ENCODE measurements around the gene HOXB9. TPM values are rescaled to one million over a fixed set of nuclear protein-coding genes. Genes with fewer than 3 reads are reported as not detected.

The HOXB9 gene
- total and polyA plus RNA-seq, 2 of the 13 experiments (the other 11 are each of a cell fraction or from before 2014, with no cell fraction given) = not detected

- no peak for FAIRE-seq
- ChIA-PET POLR2A (no interaction called here), CTCF (ENCODE audit: low intra/inter-chr PET ratio, low total read pairs) (no interaction called here)
- in situ Hi-C loops (cut with HindIII; ENCODE audit: extremely low pct_ligation_motif_present, low pct_unique_long_range_greater_than_20kb) = no loop called here
- Histone ChIP-seq H3K9me3 (ENCODE audit: low read length) (no peaks in the 10 kb centered on the region), H3K79me2 (ENCODE audit: insufficient read depth, low read length) (no peaks in the 10 kb centered on the region), H4K20me1 (ENCODE audit: insufficient read depth, low read length) (peaks cover 4% of the 10 kb centered on the region; the same call in 1 of the 2 replicates), H3K36me3 (replicated peaks in 1 of 2; ENCODE audit: control insufficient read depth in 1 of 2, insufficient read depth in 2 of 2, low read length in 2 of 2) (no peaks in the 10 kb centered on the region), H3K27ac (ENCODE audit: extremely low read length, insufficient read depth, low read length) (no peak overlapping the region), H3K9ac (ENCODE audit: insufficient read depth, low read depth, low read length) (no peak overlapping the region), H3K4me3 (replicated peaks in 1 of 3; ENCODE audit: insufficient read depth in 1 of 3, low read depth in 2 of 3, low read length in 3 of 3) (no peak overlapping the region), H2AFZ (ENCODE audit: low read length) (no peak overlapping the region), H3K4me2 (ENCODE audit: low read depth, low read length) (no peak overlapping the region), H3K27me3 (ENCODE audit: control insufficient read depth in 1 of 2, insufficient read depth in 2 of 2, low read length in 2 of 2) (peaks cover 27 to 90% of the 10 kb centered on the region in 2 experiments), H3K4me1 (ENCODE audit: insufficient read depth, low read length) (peaks cover 7% of the 10 kb centered on the region; the same call in 1 of the 2 replicates)
- 0% methylated on average over 1 of the region's 2 CpGs for WGBS (ENCODE audit: low lambda C conversion rate)
- no peak for DNase-seq (ENCODE audit: low spot score)
- intact Hi-C loops (cut with micrococcal nuclease; ENCODE audit: unreplicated experiment) = no loop called here
- no TSS peak for BruUV-seq (replicated peaks)
- ATAC-seq = no peak
- TF ChIP-seq ZSCAN5A (CRISPR knock-in tag; IDR thresholded peaks at IDR 0.05; ENCODE audit: borderline replicate concordance) = no peak
- TF ChIP-seq ZNF407 (CRISPR knock-in tag; IDR thresholded peaks at IDR 0.05; ENCODE audit: not compliant biosample characterization) = no peak
- TF ChIP-seq NR2F6 (IDR thresholded peaks at IDR 0.05) = no peak
- no peak for TF ChIP-seq NR2F6 (CRISPR knock-in tag; IDR thresholded peaks at IDR 0.05)
- no peak for TF ChIP-seq JUNB (CRISPR knock-in tag; IDR thresholded peaks at IDR 0.05; ENCODE audit: borderline replicate concordance)
- TF ChIP-seq MED1 (CRISPR knock-in tag; IDR thresholded peaks at IDR 0.05) = no peak
- TF ChIP-seq SRSF1 (optimal IDR thresholded peaks at IDR 0.05; ENCODE audit: low read depth, low read length) = no peak
Observed at GRCh38 chr17:48588074-48588415, 38.1 kb downstream of the HOXB9 start.

Measured in HepG2 (cell line).